Astrocyte of the spinal cord (primary cell): ENCODE data around the gene TRPV4.

ENCODE experiments used
- DNase-seq: peaks from one replicate; pipeline ENCODE4 v3.0.0; 2011; ENCODE audit warnings: low read depth, low spot score
- H3K4me3 ChIP-seq: 2 replicates; pipeline ENCODE4 v1.5.1; 2011; ENCODE audit warnings: low read depth, mild to moderate bottlenecking, low read length, moderate library complexity
- in situ Hi-C: cut with HindIII; loops from 2 replicates; pipeline ENCODE4 v1.10.0; 2017; ENCODE audit warnings: low sequenced_read_pairs
- TF ChIP-seq, protein P1 (sequence below): IDR thresholded peaks from 2 replicates; pipeline ENCODE4 v1.5.1; 2012; ENCODE audit warnings: low read depth, mild to moderate bottlenecking, low read length, inconsistent platforms

TRPV4 gene

DNA sequence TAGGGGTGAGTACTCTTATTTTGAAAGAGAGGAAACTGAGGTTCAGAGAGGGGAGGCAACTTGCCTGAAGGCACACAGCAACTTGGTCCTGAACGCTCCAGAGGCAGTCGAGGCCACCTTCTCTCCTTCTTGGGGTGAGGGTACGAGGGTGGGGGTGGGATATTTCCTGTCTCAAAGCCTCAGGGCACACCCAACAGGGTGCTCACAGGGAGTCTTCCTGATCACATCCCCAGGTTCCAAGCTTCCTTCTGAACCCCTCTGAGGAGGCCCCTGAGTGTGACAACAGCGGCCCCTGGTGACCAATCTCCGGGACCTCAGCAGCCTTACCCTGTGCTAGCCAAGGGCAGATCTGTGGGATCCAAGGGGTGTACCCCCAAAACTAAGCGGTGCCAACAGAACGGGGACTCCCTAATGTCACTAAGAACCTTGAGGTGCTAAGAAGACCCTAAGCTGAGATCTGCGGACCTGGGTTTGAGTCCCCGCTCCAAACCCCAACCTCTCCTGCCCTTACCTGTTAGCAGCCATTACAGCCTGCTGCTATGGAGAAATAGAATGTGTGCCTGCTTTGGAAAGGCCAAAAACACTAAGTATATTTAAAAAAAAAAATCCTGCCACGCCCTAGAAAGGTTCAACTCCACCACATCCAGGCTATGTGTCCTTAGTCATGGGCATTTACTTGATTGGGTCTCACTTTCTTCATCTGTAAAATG, 57.9 kb downstream of the TRPV4 start:
- H3K4me3 ChIP-seq: no peak overlapping the region
- in situ Hi-C loops: no loop called here
- TF ChIP-seq, protein P1, sequence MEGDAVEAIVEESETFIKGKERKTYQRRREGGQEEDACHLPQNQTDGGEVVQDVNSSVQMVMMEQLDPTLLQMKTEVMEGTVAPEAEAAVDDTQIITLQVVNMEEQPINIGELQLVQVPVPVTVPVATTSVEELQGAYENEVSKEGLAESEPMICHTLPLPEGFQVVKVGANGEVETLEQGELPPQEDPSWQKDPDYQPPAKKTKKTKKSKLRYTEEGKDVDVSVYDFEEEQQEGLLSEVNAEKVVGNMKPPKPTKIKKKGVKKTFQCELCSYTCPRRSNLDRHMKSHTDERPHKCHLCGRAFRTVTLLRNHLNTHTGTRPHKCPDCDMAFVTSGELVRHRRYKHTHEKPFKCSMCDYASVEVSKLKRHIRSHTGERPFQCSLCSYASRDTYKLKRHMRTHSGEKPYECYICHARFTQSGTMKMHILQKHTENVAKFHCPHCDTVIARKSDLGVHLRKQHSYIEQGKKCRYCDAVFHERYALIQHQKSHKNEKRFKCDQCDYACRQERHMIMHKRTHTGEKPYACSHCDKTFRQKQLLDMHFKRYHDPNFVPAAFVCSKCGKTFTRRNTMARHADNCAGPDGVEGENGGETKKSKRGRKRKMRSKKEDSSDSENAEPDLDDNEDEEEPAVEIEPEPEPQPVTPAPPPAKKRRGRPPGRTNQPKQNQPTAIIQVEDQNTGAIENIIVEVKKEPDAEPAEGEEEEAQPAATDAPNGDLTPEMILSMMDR: peak; percentile 96
- DNase-seq: peak; percentile 59

DNA sequence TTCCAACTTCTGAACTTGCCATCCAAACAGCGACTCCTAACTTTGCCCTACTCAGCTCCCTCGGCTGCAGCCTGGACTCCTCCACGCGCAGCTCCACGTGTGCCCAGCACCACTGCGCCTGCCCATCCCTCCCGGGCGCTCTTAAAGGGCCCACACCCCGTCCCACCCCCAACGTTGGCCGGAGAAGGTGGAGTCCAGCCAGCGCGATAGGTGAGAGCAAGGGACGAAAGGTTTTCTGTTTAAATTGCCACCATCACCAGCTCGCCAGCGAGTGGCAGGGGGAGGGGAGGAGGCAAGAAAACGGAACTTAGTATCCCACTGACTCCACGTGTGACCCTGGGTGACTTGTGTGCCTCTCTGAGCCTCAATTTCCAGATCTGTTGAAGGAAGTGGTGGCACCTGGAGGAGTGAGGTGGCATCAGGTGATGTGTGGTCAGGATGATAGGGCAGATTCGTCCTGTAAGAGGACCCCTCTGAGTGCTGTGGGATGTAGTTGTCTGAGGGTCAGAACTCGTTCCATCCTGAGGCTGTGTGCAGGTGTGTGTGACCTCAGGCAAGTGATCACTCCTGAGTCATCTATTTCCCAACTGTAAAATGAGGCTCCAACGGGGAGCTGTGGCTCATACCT, 59.7 kb downstream of the TRPV4 start:
- TF ChIP-seq, protein P1: no peak
- in situ Hi-C loops: no loop called here
- no peak overlapping the region for H3K4me3 ChIP-seq
- DNase-seq: no peak

DNA sequence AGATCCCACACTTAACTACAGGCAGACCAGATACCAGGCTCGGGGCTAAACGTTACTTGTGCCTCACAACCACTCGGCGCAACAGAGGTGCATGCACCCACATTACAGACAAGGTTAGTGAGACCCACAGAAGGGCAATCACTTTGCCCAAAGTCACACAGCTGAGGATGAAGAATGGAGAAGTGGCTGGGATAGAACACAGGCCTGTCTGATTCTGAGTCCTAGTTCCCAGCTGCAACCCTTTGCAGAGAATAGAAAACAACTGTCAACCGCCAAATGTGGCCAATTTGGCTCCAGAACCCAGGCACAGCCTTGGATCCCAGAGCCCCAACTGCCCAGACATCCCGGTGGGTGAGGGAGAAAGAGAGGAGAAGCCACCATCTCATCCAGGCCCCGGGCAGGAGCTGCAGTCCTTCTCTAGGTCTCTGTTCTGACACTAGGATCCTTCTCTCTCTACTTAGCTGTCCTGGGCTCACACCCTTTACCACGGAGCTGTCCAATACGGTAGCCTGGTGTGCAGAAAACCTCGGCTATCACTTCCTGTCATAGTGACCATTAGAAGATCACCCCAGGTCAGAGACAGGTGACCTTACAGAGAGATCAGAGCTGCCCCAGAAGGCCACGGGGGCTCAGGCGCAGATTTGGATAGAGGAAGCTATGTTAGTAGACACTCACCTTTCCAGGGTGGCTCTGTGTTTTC, 60.4 kb downstream of the TRPV4 start:
- TF ChIP-seq, protein P1: no peak
- in situ Hi-C loops: no loop called here
- no peak for DNase-seq
- no peak overlapping the region for H3K4me3 ChIP-seq

DNA sequence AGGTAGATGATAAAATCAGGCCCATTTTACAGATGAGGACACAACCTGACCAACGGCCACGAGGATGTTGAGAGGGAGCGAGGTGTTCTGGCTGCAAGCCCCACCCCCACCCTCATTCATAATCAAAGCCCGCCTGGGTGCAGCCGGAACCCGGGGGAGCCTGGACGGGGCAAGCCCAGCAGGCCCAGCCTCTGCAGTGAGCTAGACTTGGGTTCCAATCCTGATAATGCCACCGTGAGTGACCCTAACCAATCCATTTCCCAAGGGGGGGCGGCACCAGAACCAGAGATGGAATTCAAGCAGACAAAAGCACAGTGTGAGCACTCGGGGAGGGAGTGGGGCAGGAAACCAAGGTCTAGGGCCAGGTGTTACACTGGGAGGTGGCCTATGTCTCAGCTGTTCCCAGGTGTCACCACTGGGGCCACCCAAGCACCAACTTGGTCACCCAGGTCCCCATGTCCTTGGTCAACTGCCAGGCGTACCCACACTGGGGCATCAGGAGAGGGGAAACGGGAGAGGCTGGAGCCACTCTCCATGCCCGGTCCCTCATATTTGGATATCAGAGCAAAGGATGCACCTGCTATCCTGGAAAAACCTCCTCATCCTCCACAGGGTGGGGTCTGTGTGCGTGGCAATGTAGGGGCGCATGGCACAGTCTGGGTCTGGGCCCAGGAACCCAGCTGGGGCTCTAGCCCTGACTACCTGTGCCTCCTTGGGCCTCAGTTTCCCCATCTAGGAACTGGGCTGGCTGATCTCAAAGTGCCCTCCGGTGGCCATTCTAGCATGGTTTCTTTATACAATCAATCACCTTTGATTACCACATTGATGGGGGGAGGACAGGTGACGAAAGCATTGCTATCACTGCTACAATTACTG, 61.2 kb downstream of the TRPV4 start:
- DNase-seq: no peak
- in situ Hi-C loops: no loop called here
- TF ChIP-seq, protein P1: no peak
- H3K4me3 ChIP-seq: no peak overlapping the region

DNA sequence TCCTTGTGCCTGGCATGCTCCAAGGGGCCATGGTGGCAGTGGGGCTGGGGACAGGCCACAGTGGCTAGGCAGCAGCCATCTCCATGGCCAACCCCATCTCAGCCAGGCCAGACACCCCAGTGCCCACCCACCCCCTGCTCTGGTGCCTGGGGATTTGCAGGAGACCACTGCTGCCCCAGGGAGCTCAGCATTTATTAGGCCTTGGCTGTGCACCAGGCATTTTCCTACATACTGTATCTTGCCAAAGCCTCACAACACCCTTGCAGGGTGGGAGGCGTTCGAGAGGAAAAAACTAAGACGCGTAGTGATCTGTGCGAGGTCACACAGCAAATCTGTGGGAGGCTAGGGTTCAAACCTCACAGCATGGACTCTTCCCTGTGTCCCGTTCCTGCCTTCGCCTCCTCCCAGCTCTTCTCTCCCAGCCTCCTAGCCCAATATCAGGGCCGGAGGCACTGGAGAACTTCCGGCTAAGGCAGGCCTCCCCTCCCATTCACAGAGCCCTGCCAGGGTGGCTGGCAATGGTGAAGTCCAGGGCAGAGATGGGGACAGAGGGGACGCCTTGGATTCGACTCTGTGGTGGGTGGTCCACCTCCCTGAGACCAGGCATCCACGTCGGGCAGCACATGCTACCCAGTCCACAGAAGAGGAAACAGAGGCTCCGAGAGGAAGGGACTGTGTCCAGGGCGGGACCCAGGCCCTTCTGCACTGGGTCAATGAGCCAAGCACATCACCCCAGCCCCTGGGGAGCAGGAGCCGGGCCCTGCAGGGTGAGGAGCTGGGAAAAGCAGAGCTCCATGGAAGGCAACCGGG, 62.1 kb downstream of the TRPV4 start:
- in situ Hi-C loops: no loop called here
- DNase-seq: no peak
- no peak overlapping the region for H3K4me3 ChIP-seq
- TF ChIP-seq, protein P1: no peak
